ENCODE measurements around the gene PPFIA2.

Gene PPFIA2

DNA sequence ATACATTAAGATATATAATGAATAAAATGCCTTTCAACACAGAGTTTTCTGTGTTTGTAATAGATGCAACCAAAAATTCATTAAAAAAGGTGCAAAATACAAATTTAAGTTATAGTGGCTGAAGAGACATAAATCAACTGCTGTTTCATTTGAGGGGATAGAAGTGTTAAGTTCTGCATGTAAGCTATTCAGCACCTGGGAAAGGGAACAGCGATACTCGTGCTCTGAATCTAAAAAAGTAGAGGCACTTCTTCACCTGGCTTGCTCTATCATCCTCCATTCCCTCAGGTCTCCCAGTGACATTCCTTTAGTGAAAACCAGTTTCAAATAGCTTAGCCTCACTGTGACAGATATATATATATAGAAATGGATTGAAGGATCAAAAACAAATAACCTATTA, 458.7 kb downstream of the PPFIA2 start:
- no peak overlapping the region for H2AFZ ChIP-seq (ENCODE audit: low read depth)
- no peak overlapping the region for H3K27ac ChIP-seq
- no peaks in the 10 kb centered on the region for H4K20me1 ChIP-seq (ENCODE audit: insufficient read depth)
- H3K4me1 ChIP-seq (ENCODE audit: low read depth, poor library complexity, severe bottlenecking) = no peaks in the 10 kb centered on the region
- no peak overlapping the region for H3K9ac ChIP-seq
- no peak overlapping the region for H3K4me3 ChIP-seq (IDR thresholded peaks at IDR 0.05; ENCODE audit: insufficient read depth, low read depth, low read length)
- TF ChIP-seq, protein P1, sequence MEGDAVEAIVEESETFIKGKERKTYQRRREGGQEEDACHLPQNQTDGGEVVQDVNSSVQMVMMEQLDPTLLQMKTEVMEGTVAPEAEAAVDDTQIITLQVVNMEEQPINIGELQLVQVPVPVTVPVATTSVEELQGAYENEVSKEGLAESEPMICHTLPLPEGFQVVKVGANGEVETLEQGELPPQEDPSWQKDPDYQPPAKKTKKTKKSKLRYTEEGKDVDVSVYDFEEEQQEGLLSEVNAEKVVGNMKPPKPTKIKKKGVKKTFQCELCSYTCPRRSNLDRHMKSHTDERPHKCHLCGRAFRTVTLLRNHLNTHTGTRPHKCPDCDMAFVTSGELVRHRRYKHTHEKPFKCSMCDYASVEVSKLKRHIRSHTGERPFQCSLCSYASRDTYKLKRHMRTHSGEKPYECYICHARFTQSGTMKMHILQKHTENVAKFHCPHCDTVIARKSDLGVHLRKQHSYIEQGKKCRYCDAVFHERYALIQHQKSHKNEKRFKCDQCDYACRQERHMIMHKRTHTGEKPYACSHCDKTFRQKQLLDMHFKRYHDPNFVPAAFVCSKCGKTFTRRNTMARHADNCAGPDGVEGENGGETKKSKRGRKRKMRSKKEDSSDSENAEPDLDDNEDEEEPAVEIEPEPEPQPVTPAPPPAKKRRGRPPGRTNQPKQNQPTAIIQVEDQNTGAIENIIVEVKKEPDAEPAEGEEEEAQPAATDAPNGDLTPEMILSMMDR (conservative IDR thresholded peaks at IDR 0.05; ENCODE audit: low read depth, low read length) = no peak
- no peak overlapping the region for H3K4me2 ChIP-seq
- H3K79me2 ChIP-seq (ENCODE audit: insufficient read depth, low read depth) = no peaks in the 10 kb centered on the region
- no peaks in the 10 kb centered on the region for H3K36me3 ChIP-seq (ENCODE audit: insufficient read depth)
- H3K27me3 ChIP-seq (ENCODE audit: insufficient read depth, low read depth) = no peaks in the 10 kb centered on the region

DNA sequence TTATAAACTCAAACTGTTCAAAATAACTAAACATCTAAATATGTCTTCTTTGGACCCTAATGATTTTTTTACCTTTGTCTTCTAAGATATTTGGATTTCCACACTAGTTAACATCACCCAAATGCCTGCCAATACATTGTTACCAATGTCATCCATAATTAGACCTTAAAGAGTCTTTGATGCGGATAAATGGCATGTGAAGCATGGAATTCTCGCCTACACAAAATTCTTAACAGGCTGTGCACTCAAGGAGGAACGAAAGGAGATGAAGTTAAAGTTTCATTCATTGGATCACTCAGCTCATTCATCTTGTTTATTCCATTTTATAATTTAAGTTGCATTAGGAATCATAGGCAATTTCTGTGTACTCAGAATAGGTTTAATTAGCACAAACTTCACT, 461.5 kb downstream of the PPFIA2 start:
- no peaks in the 10 kb centered on the region for H3K27me3 ChIP-seq (ENCODE audit: insufficient read depth, low read depth)
- H3K4me3 ChIP-seq (IDR thresholded peaks at IDR 0.05; ENCODE audit: insufficient read depth, low read depth, low read length) = no peak overlapping the region
- no peak overlapping the region for H3K4me2 ChIP-seq
- H2AFZ ChIP-seq (ENCODE audit: low read depth) = no peak overlapping the region
- no peaks in the 10 kb centered on the region for H4K20me1 ChIP-seq (ENCODE audit: insufficient read depth)
- H3K9ac ChIP-seq = no peak overlapping the region
- no peaks in the 10 kb centered on the region for H3K4me1 ChIP-seq (ENCODE audit: low read depth, poor library complexity, severe bottlenecking)
- H3K79me2 ChIP-seq (ENCODE audit: insufficient read depth, low read depth) = no peaks in the 10 kb centered on the region
- no peaks in the 10 kb centered on the region for H3K36me3 ChIP-seq (ENCODE audit: insufficient read depth)
- H3K27ac ChIP-seq = no peak overlapping the region
- TF ChIP-seq, protein P1 (conservative IDR thresholded peaks at IDR 0.05; ENCODE audit: low read depth, low read length) = no peak

DNA sequence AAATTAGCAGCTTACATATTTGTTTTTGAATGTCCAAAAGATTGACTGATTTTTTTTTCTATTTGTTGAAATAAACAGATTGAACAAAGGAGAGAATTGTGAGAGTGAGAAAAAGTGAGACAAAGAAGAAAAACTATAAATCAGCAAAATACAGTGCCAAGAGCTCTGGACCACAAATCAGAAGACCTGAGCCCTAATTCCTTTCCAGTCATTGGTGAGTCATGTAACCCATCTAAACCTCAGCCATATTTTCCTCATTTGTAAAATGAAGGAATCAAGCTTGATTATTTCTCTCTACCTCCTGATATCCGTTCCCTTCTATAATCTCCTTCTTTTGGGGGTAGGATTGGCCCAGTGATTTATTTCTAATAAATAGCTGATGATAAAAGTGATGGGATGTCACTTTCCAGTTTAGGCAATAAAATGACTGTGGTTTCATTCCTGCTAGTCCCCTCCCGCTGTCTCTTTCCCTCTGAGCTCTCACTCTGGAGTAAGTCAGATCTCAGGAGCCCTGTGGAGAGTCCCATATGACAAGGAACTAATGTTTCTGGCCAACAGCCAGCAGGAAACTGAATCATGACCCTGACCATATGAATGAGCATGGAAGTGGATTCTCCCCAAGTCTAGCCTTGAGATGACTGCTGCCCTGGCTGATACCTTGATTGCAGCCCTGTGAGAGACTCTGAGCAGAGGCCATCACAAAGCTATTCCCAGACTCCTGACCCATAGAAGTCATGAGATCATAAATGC, 462.4 kb downstream of the PPFIA2 start:
- TF ChIP-seq, protein P1 (conservative IDR thresholded peaks at IDR 0.05; ENCODE audit: low read depth, low read length) = no peak
- no peaks in the 10 kb centered on the region for H3K4me1 ChIP-seq (ENCODE audit: low read depth, poor library complexity, severe bottlenecking)
- H3K27me3 ChIP-seq (ENCODE audit: insufficient read depth, low read depth) = no peaks in the 10 kb centered on the region
- no peaks in the 10 kb centered on the region for H3K36me3 ChIP-seq (ENCODE audit: insufficient read depth)
- no peak overlapping the region for H3K27ac ChIP-seq
- H3K9ac ChIP-seq = no peak overlapping the region
- H3K4me3 ChIP-seq (IDR thresholded peaks at IDR 0.05; ENCODE audit: insufficient read depth, low read depth, low read length) = no peak overlapping the region
- no peaks in the 10 kb centered on the region for H3K79me2 ChIP-seq (ENCODE audit: insufficient read depth, low read depth)
- H2AFZ ChIP-seq (ENCODE audit: low read depth) = no peak overlapping the region
- H3K4me2 ChIP-seq = no peak overlapping the region
- H4K20me1 ChIP-seq (ENCODE audit: insufficient read depth) = no peaks in the 10 kb centered on the region

DNA sequence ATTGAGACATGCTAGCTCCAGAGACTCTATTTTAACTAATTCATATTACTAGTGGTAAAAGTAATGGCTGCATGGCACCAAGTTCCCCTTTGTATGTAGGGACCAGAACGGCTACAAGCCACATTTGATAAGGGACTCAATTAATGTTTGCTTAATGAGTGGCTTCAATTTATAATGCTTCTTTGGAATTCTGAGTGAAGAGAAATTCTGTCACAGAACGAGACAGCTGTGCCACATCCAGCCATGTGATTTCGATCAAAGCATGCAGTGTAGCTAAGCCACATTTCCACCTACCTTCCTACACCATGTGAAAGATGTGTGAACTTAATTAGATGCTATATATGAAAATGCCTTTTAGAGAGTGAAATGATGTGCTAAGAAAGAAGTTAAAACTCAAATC, 463.9 kb downstream of the PPFIA2 start:
- Histone ChIP-seq H3K79me2 (ENCODE audit: insufficient read depth, low read depth) (no peaks in the 10 kb centered on the region), H3K36me3 (ENCODE audit: insufficient read depth) (no peaks in the 10 kb centered on the region), H3K4me1 (ENCODE audit: low read depth, poor library complexity, severe bottlenecking) (no peaks in the 10 kb centered on the region), H3K4me2 (no peak overlapping the region), H2AFZ (ENCODE audit: low read depth) (no peak overlapping the region), H3K4me3 (IDR thresholded peaks at IDR 0.05; ENCODE audit: insufficient read depth, low read depth, low read length) (no peak overlapping the region), H3K27ac (no peak overlapping the region), H3K27me3 (ENCODE audit: insufficient read depth, low read depth) (no peaks in the 10 kb centered on the region), H3K9ac (no peak overlapping the region), H4K20me1 (ENCODE audit: insufficient read depth) (no peaks in the 10 kb centered on the region)
- TF ChIP-seq, protein P1 (conservative IDR thresholded peaks at IDR 0.05; ENCODE audit: low read depth, low read length) = no peak
